Stimulated activated naive CD4-positive, alpha-beta T cell (primary cell): ENCODE measurements around the gene ERFE.
A peak's percentile ranks its signal among the peaks of the same experiment; 100 is the strongest.
"Not testable (repeated sequence)": the region's sequence is repeated elsewhere in the genome, so short reads cannot be mapped to it uniquely, and the experiment has no call there.

Experiments
- DNase-seq, 6 experiments: peaks; one replicate each; lab custom pipeline; 2025; lab: John Stamatoyannopoulos, UW

Gene ERFE

DNA sequence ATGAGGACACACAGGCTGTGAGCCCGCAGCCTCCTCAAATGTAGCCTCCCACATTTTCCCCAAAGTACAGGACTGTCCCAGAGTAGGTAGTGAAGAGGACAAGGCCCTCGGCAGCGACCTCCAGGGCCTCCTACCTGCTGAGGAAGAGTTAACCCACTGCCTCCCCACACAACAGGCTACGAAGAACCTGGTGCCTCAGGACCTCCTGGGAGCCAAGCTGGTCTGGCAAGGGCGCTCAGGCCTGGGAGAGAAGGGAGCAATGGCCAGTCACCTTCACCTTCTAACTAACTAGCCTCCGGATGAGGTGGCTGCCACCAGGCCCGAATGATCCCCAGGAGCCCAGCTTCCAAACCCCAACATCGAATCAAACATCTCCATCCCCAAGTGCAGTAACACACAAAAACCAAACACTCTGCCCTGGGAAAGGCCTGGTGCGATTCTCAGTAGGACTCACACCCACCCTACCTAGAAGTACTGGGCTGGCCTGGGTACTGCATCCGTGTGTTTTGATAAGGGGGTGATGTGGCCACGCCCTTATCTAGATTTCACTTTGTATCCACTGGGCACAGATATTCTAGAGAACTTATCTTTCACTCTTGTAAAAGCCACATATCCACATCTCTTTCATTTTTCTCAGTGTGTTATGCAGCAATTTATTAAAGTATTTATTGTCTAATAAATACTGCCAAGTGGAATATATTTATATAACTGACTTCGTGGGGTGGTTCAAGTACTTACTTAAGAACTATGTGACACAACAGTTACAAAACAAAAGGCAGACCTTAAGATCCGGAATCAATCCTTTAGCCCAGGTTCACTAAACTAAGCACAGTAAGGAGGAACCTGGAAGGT, 9.7 kb downstream of the ERFE start:
- no peak for DNase-seq

DNA sequence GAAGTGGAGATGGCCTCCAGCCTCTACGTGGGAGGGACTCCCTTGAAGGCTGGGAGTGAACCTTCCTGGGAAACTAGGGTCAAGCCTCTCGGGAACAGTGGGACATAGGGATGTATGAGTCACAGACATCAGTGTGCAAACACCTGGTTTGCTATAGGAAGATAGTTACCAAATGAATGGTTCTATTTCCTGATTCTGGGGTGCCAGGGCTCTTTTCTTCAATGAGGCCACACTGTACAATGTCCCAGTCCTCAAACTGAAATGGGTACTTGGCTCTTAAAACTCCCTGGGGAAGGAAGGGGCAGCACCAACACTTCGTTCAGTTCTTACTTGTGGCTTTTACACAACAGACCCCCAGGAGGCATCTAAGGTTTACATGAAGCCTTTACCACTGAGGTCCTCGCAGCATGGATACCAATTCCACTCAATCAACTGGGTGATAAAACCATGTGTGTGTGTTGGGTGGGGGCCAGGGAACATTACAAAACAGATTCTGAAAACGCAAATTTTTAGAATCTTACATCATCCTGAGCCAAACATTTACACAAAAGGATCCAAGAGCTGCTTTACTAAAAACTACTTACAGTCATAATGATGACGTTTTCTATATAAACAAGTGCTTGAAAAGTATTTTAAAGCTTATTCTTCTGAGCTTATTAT, 10.4 kb downstream of the ERFE start:
- DNase-seq, result no peak

DNA sequence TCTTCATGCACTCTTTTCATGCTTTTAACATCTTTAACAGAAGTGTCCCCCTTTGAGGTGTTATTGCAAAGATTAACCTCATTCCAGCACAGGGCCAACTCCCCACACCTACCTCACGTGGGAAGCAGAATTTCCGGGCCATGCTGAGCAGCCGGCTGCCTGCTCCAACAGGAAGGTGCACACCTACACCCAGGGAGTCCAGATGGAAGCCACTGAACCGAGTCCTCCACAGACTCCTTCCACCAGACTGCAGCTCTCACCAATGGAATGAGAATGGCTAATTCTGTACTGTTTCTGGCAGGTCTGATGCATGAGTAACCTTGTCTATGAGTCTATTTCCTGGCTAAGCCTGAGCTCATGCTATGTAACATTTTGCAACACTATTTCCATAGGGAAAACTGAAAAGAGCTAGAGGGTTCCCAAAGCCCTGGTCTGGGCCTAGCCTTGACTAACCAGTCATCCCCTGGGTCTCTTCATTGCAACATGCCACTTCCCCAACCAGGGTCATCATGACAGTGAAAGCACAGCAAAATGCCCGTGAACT, 11.0 kb downstream of the ERFE start:
- DNase-seq, result no peak

DNA sequence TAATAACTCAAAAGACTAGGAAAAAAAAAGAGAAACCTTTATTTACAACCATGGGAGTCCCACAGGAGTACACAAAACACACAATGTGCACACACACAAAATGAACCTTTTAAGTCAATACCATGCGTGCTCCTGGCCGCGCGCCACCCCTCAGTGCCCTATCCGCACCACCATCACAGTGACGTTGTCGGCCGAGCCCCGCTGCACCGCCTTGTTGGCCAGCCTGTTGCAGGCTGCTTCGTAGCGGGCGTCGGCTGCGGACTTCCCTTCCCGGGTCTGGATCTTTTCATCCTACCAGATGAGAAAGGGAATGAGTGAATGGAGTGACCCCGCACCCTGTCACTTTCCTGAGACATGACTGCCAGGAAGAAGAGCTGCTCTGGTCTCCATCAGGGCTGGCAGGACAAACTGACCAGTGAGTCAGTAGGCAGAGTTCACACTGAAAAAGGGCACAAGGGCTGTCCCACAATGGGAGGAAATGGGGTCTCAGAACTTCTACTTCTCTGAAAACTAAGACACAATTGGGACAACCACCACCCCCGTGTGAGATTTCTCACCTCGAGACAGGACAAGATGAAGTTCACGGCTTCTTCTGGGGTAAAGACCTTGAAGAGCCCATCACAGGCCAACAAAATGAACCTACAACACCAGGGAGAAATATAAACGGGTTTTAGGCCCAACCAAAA, 11.8 kb downstream of the ERFE start:
- no peak for DNase-seq

DNA sequence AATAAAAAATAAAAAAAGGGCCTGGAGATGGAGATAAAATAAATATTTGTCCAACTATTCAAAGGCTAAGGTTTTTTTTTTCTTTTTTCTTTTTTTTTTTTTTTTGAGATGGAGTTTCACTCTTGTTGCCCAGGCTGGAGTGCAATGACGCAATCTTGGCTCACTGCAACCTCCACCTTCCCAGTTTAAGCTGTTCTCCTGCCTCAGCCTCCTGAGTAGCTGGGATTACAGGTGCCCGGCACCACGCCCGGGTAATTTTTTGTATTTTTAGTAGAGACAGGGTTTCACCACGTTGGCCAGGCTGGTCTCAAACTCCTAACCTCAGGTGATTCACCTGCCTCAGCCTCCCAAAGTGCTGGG, 12.3 kb downstream of the ERFE start:
- not testable (repeated sequence) for DNase-seq

DNA sequence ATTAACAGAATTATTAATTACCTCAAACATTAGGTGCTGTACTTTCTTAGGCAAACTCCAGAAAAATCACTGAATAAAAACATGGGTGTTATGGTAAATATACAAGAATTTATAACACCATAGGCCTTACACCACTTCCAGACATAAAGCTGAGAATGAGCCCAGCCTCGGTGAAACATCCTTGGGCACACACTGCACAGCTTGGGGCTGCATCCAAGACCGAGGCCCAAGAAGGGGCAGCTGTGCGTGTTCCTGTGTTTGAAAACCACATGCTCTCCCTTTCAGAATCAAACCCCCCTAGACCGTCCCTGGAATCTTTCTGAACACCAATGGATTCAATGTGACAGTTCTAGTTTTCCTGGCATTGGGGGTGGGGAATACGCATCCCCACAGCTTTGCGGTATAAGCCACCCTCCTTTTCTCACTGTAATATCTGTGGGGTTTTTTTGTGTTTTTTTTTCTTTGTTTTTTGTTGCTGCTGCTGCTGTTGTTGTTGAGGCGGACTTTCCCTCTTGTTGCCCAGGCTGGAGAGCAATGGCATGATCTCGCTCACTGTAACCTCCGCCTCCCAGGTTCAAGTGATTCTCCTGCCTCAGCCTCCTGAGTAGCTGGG, 12.9 kb downstream of the ERFE start:
- DNase-seq, result no peak

DNA sequence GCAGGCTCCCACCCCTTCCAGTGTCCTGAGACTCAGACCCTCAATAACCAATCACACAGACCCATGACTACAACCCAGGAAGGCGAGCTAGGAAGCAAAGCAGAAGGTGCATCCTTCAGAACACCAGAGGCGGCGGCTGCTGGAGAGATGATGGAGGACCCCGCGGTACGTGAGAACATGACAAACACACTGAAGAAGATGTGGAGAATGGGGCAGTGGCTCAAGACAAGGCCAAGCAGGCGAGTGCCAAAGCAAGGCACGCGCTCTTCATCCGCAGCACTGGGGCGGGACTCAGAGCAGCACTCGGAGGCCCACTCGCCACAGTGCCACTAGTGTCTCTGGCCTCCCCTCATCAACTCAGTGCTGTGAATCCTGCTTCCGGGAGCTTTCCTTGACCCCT, 13.7 kb downstream of the ERFE start:
- no peak for DNase-seq

DNA sequence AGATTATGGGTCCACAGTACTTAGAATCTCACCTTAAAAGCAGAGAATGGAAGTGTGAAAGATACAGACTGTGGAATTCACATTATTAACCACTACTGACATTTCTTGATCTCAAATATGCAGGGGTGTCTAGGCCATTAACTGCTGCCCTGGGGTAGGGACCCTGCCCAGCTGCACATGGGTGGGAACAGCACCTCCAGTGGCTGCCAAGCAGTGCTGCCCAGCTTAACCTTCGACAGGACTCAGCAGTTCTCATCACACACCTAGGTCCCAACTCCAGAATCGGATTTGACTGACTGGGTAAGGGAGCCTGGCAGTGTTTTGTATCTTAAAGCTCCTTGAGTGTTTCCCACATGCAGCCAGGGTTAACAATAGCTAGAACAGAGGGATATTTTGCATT, 14.9 kb downstream of the ERFE start:
- DNase-seq, result no peak

DNA sequence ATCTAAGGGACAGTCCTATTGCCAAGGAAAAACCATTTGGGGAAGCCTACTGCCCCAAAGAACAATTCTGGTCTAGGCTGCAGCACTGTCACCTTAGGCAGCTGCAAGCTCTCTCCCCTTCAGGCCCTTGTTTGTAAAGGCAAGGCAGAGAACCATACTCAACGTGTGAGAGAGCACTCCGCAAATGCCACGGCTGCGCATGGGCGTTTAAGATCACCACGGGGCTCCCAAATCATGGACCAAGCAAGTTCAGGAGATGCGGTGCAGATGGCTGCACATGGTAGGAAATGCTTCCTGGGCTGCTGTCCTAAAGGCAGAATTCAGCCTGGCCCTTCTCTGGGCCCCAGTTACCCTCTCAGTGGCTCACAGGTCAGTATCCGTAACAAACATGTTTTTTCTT, 15.5 kb downstream of the ERFE start:
- no peak for DNase-seq

DNA sequence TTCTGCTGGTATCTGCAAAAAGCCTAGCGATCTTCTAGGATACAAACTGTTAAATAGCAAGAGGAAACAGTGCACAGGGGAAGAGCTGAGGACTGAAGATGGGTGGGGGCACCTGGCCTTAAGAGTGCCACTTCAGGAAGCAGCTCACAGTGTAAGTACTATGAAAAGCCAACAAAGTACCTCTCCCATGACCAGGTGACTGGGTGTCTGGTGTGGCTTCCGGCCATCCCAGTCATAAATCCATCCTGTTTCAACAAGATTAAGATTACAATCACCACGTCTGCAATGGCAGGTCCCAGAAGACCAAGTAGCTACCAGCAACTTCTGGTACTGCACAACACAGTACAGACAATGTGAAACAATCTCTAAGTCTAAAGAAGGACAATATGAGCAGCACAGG, 15.9 kb downstream of the ERFE start:
- DNase-seq, result no peak

DNA sequence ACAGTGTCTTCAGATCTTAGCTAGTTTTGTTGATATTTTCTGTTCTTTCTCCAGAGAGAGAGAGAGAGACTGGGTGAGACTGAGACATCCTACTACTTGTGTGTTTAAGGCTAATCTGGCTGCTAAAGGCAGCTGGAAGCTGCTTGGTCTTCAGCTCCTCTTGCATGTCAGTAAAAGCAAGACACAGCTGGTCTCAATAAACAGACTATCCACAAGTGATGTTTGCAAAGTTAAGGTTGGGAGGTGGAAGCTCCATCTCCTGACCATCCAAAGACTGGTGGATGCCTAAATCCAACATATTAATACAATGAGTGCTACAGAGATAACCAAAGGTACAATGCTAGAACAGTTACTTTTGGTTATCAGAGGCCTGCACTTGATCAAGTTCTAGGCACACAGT, 17.8 kb downstream of the ERFE start:
- DNase-seq, result no peak

DNA sequence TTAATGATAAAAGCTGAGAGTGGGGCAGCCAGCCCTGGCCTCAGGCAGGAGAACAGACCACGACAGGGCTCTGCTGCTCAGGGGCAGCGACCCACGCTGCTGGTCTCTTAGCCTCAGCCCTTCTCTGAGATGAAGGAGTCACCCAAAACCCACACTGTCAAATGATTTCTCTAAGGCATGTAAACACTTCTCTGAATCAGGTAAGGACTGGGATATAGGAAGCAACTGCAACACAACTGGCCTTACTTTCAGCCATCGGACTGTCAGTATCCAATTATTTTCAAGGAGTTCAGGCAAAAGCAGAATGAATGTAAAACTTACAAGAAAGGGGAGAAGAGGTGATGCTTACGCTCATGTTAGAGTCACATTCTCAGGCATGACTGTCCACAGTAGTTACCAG, 21.8 kb downstream of the ERFE start:
- DNase-seq, result no peak

DNA sequence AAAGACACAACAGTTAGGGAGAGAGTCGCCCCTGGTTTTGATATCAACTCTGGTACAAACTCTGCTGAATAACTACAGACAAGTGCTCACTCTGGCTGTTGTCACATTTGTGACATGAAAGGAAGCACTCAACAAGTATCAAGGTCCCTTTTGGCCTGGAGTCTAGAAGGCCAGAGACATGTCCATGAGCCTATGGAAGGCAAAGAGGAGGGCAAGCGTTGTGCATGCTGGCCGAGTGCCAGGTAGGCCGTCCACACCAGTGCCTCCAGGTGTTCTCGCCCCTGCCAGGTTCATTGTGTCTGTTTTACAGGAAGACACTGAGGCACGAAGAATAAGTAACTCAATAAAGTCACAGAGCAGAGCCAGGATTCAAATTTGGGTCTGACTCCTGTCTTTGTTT, 23.6 kb downstream of the ERFE start:
- DNase-seq, result no peak

DNA sequence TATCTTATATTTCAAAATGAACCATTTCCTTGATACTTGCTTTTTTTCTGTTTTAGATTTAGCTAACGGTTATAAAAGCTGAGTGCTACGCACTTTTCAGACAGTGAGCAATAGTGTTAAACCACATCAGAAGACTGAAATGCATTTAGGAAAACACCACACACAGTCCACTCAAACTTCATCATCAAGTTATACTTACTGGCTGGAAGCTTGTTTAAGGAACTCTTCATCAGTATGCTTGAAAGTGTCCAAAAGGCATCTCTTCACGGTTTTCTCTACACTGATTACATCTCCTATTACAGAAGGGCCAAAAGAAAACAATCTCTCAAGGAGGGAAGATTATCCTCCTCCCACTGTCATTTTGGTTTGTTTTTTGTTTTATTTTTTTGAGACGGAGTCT, 25.1 kb downstream of the ERFE start:
- DNase-seq, result no peak

DNA sequence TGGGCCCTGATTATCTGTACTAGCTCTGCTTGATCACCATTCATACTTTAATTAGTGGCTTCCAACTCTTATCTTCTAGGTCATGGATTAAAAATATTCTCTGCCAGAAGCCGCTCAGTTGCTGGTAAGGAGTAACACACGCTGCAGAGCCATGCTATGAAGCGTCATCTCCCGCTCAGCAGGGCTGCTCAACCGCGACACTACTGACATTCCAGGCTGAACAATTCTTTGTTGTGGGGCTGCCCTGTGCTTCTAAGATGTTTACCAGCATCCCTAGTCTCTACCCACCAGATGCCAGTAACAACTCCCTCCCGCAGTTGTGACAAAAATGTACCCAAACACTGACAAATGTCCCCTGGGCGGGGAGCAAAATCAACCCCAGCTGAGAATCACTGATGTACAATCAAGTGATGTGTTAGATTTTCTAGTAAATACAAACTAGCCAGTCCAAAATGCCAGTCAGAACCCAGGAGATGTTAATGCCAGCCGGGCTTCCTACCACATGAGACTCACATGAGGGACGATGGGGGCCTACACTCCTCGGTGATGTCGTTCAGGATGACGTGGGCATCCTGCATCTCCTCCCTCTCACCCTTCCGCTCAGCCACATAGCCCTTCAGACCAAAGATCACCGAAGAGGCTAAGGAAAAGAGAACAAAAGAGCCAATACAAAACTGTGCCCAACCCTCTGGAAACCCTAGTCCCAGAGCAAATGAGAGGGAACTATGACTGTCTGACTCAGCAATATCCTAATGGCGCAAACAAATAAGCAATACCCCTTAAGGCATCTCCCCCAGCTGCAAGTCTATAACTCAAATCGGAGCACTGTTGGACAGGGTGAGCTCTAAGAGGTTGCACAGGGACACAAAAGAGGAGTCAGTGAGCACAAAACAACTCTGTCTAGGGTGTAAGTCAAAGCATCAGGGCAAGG, 29.1 kb downstream of the ERFE start:
- no peak for DNase-seq

DNA sequence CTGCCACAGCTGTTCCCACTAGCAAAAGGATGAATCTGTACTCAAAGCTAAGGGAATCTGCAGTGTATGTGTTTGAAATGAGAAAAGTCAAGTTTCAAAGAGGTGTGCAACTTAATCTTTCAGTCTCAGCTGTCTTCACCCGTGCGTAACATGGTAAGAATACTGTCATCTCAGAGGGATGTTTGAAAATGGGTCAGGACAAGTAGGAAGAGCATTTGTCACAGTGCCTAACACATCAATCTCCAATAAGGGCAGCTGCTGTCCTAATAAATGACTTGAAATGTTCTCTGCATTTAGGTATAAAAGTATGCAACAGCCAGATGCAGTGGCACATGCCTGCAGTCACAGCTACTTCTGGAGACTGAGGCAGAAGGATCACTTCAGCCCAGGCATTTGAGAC, 31.7 kb downstream of the ERFE start:
- no peak for DNase-seq

DNA sequence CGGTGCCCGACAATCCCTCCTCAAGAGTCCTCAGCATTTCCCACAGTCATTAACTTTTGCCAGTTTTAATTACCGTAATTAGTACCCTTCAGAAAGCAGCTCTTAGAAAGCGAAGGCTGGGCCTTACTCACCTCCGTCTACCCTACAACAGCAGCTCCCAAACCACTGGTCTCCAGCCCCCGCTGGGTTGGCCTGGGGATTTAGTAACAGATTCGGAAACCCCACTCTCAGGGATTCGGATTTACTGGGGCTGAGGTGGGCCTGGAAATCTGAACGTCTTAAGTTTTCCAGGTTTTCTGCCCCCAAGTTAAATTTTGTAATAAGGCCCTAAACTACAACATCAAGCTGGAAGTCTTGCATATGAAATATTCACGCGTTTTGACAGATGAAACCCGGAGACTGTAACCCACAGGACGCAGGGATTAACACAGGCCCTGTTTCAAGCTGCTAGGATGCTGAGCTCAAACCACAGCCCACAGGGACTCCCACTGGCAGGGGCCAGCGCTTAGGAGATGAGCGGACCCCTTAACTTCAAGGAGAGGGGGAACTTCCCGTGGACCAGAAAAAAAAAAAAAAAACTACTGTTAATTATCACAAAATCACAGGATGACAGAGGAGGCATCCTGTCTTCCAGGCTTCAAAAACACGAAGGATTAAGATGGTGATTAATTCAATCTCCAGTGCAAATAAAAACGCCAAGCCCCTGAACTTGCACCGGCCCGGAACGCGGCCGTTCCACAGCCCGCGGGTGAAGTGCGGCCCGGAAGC, 43.7 kb downstream of the ERFE start:
- no peak for DNase-seq

DNA sequence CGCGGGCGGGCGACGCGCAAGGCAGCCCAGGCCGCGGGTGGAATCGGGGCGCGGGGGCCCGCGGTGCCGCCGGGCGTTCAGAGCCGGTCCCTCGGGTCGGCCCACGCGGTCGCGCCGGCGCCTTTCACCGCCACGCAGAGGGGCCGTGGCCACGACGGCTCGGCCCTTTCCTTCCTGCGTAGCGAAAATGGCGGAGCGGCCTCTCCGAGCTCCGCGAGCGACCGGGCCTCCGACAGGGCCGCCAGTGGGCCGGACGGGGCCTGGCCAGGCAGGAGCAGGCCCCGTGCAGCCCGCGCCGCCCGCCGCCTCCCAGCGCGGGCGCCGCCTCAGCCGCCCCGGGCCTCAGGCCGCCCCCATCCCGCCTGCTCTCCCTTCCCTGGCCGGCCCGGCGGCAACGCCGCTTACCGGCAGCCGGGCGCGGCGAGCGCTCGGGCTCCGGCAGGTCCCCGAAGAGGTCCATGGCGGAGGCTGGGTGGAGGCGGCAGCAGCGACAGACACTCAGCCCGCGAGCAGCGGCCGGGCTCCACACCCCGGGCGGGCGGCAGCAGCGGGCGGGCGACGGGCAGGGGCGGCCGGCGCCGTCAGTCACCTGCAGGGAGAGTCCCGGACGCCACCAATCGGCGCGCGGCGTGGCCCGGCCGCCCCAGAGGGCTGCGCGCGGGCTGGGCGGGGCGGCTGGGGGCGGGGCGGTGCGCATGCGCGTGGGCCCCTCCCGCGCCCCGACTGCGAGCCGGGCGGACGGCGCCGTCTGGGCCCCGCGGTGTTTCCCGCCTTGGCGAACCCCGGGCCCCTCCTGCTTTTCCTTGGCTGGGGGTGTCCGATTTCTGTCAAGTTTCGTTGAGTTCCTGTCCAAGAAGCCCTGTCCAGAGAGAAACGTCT, 44.6 kb downstream of the ERFE start, which contains the start of gene ILKAP:
Gene ILKAP (minus strand): TSS at position 602 of the 879 bp plus-strand sequence. CDS start 142 bp downstream, at position 460.
- peak; percentile 78 to 91 (median 86) for DNase-seq

DNA sequence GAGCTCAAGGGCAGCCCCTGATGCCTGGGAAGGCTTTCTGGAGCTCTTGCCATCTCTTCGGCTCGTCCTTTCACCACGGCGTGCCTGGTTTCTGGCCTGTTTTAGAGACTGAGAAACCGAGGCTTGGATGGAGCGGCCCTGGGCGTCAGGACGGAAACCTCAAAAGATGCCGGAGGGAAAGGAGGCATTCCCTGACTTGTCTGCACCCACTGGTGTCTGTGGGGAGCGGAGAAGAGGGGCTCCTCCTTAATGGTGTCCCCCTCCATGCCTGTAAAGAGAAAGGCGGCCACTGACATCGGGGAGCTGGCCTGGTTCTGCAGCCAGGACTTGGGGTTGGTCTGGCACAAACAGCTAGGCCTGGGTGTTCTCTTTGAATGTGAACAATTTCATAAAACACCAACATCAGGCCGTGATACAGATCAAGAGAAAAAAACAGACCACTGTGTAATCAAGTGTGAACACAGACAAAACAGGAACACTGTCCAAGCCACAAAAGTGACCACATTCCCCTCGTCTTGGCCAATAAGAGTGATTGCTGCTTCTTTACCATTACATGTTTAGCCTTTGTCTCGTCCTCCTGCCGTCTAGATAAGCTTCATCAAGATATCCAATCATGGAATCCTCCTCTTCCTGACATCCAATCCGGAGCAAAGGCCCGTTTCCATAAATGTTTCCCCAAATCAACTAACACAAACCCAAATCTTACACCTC, 45.4 kb downstream of the ERFE start:
- DNase-seq, result no peak
